GM15510 (cell line): ENCODE data around the gene GGT5.

Experiments used
- POLR2A ChIP-seq: IDR thresholded peaks from 3 replicates; pipeline ENCODE4 v1.6.1; 2011; ENCODE audit warnings: borderline replicate concordance; ENCODE audit not compliant: insufficient read length; ENCODE audit errors: extremely low read depth

Gene GGT5

GRCh38 chr22:24209016-24209415, 35.9 kb downstream of the GGT5 start:
- no peak for TF ChIP-seq POLR2A

DNA sequence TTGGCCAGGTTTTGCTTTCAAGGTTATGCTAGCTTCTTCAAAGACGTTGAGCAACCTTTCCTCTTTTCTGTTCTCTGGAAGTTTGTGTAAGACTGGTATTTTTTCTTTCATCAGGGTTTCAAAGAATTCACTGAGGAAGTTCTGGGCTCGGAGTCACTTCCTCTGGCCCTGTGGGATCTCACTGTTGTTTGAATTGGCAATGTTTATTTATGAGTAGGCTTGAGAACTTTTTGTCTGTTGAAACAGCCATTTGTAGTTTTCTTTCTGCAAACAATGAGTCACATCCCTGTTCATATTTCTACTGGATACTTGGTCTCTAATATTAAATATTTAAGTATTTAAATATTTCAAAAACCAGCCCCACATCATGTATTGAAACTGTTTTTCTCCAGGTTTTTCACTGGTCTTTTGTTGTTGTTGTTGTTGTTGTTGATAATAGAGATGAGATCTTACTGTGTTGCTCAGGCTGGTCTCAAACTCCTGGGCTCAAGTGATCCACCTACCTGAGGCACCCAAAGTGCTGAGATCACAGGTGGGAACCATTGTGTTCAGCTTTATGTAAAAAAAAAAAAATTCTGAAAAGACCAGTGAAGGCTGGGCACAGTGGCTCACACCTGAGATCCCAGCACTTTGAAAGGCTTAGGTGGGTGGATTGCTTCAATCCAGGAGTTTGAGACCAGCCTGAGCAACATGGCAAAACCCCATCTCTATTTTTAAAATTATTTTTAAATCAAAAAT, 36.7 kb downstream of the GGT5 start:
- no peak for TF ChIP-seq POLR2A

DNA sequence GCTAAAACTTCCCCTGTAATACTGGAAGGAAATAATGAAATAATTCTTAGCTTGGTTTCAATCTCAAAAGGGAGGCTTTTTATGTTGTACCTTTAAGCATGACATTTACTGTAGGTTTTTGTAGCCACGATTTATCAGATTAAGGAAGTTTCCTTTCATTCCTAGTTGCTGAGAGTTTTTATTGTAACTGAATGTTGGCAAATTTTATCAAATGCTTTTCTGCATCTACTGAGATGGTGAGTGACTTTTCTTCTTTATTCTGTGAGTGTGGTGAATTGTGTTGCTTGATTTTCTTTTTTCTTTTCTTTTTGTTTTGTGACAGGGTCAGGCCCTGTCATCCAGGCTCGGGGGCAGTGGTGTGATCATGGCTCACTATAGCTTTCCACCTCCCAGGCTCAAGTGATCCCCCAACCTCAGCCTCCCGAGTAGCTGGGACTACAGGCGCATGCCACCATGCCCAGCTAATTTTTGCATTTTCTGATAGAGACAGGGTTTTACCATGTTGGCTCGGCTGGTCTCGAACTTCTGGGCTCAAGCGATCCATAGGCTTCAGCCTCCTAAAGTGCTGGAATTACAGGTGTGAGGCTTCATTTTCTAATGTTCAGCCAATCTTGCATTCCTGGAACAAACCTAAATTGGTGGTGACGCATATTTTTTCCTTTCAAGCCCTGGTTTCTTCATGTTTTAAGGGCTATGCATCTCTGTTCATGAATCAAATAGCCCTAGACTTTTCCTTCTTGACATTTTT, 37.4 kb downstream of the GGT5 start:
- TF ChIP-seq POLR2A: no peak

- TF ChIP-seq POLR2A: no peak
Observed at GRCh38 chr22:24205438-24206195, 39.3 kb downstream of the GGT5 start.

DNA sequence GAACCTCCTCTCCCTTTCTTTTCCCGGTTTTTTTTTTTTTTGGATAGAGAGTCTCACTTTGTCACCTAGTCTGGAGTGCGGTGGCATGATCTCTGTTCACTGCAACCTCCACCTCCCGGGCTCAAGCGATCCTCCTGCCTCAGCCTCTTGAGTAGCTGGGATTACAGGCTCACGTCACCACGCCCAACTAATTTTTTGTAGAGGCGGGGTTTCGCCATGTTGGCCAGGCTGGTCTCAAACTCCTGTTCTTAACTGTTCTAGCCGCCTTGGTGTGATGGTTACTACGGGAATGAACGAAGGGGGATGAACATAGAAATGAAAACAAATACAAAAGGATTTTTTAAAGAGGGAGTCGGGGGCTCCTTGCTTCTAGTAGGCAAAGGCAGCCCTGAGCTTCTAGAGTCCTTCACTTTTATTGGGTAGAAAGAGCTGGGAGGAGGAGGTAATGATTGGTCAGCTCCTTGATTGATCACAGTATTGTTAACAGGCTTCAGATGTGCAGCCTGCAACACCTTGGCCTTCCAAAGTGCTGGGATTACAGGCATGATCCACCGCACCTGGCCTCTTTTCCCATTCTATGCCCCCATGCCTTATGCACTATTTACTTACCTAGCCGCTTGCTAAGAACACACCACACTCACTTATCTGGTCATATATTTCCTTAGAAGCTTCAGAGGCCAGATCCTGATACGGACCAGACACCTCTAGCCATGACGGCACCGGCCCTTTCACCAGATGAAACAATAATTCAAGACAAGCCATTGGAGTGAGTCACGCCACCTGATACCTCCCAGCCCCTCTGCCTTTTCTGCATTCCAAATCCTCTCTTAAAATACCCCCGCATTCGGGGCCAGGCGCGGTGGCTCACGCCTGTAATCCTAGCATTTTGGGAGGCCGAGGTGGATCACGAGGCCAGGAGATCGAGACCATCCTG, 42.9 kb downstream of the GGT5 start:
- TF ChIP-seq POLR2A: no peak

DNA sequence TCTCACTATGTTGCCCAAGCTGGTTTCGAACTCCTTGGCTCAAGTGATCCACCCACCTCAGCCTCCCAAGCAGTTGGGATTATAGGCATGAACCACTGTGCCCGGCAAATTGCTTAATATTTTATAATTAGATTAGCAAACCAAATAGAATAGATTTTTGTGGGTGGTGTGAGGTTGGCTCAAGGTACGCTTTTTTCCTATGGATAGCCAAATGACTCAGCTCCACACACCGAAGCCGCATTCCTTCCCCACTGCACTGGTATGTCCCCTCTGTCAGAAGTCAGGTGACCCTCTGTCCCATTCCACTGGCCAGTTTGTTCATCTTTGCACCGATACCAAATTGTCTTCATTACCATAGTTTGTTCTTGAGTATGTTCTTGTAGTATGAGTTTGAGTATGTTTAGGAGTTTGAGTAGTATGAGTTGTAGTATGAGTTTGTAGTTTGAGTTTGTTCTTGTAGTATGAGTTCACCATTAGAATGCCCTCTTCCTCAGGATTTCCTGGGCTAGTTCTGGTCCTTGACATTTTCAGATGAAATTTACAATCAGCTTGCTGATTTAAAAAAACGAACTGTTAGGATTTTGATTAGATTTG, 44.2 kb downstream of the GGT5 start:
- no peak for TF ChIP-seq POLR2A

DNA sequence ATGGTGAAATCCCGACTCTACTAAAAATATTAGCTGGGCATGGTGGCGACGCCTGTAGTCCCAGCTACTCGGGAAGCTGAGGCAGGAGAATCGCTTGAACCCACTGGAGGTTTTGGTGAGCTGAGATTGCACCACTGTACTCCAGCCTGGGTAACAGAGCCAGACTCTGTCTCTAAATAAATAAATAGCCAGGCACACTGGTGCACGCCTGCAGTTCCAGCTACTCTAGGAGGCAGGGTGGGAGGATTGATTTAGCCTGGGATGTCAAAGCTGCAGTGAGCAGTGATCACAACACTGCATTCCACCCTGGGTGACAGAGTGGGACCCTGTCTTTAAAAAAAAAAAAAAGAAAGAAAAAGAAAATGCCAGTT, 46.2 kb downstream of the GGT5 start:
- TF ChIP-seq POLR2A: no peak

DNA sequence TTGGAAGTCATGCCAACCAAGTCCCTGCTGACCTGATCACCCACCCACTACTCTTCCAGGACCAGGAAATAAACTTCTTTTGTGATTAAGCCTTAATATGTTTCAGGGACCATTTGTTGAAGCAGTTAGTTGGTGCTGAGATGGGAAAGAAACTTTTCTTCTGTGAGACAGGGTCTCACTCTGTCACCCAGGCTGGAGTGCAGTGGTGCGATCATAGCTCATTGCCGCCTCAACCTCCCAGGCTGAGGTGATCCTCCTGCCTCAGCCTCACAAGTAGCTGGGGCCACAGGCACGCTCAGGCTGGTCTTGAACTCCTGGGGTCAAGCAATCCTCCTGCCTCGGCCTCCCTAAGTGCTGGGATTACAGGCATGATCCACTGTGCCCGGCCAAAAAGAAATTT, 53.0 kb downstream of the GGT5 start:
- TF ChIP-seq POLR2A: no peak

- TF ChIP-seq POLR2A: no peak
Observed at GRCh38 chr22:24191381-24191841, 53.5 kb downstream of the GGT5 start.

- TF ChIP-seq POLR2A: no peak
Observed at GRCh38 chr22:24190596-24191208, 54.2 kb downstream of the GGT5 start.

GRCh38 chr22:24190159-24190540, 54.7 kb downstream of the GGT5 start:
- TF ChIP-seq POLR2A: no peak

GRCh38 chr22:24189249-24190158, 55.4 kb downstream of the GGT5 start:
- no peak for TF ChIP-seq POLR2A
